Keratinocyte (primary cell): Measurements from ENCODE around the gene PRXL2B.

Source experiments
- EZH2 ChIP-seq: IDR thresholded peaks from one replicate; pipeline ENCODE4 v1.6.1; 2012; ENCODE audit warnings: inconsistent platforms, mild to moderate bottlenecking, low read length, moderate library complexity
- TF ChIP-seq, protein P1 (sequence below), 3 experiments: IDR thresholded peaks in 1 of 3; conservative IDR thresholded peaks in 1 of 3; optimal IDR thresholded peaks in 1 of 3; 2 replicates in 2 of 3; 3 replicates in 1 of 3; pipeline versions ENCODE3 to v1.5.1; 2011; ENCODE audit warnings: low read length in 3 of 3, mild to moderate bottlenecking in 3 of 3, moderate library complexity in 2 of 3, control low read depth in 1 of 3, inconsistent platforms in 1 of 3; ENCODE audit not compliant: insufficient read depth in 2 of 3; ENCODE audit errors: extremely low read depth in 1 of 3

DNA sequence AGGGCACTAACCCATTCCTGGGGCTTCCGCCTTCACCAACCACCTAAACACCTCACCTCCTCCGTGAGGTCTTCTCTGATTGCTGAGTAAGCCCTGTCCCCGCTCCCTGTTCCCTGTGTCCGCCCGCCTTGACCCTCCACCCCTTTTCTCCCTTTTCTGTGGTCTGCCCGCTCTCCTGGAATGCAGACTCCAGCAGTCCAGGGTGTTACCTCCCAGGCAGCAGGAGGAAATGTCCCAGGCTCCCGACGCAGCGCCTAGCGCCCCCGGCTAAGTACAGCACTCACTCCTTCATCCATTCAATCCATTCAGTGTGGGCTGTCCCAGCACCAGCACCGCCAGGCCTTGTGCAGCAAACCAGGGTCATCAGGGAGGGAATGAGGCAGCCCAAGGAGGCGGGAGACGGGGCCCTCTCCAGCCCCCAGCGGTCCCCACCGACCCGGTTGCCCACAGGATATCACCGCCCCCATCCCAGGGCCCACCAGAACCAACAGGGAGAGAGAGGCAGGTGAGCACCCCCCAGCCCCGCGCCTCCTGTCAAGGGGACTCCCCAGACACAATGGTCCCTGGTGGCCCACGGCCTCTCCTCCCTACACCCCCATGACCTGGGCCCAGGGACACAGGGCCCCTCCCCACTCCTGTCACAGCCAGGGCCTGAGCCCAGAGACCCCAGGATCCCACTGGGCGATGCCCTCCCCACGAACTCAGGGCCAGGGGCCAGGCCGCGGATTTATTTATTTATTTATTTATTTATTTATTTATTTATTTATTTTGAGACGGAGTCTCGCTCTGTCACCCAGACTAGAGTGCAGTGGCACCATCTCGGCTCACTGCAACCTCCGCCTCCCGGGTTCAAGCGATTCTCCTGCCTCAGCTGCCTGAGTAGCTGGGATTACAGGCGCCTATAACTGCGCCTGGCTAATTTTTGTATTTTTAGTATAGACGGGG lies 20.2 kb upstream of the PRXL2B start:
- TF ChIP-seq, protein P1, sequence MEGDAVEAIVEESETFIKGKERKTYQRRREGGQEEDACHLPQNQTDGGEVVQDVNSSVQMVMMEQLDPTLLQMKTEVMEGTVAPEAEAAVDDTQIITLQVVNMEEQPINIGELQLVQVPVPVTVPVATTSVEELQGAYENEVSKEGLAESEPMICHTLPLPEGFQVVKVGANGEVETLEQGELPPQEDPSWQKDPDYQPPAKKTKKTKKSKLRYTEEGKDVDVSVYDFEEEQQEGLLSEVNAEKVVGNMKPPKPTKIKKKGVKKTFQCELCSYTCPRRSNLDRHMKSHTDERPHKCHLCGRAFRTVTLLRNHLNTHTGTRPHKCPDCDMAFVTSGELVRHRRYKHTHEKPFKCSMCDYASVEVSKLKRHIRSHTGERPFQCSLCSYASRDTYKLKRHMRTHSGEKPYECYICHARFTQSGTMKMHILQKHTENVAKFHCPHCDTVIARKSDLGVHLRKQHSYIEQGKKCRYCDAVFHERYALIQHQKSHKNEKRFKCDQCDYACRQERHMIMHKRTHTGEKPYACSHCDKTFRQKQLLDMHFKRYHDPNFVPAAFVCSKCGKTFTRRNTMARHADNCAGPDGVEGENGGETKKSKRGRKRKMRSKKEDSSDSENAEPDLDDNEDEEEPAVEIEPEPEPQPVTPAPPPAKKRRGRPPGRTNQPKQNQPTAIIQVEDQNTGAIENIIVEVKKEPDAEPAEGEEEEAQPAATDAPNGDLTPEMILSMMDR (optimal IDR thresholded peaks at IDR 0.05 in 1 of 3, IDR thresholded peaks at IDR 0.05 in 1 of 3, conservative IDR thresholded peaks at IDR 0.05 in 1 of 3; ENCODE audit: extremely low read depth in 1 of 3, insufficient read depth in 2 of 3, low read length in 3 of 3) = no peak
- TF ChIP-seq EZH2 = no peak
